ELF-1 (cell line): ENCODE data around the gene UMPS.
A peak's percentile ranks its signal among the peaks of the same experiment; 100 is the strongest.
"Not testable (repeated sequence)": the region's sequence is repeated elsewhere in the genome, so short reads cannot be mapped to it uniquely, and the experiment has no call there.

Experiments used
- DNase-seq: peaks from one replicate; pipeline ENCODE4 v3.0.0-alpha.2; 2016; ENCODE audit warnings: low read depth, low spot score

UMPS gene

GRCh38 chr3:124707223-124707622 is 23.0 kb upstream of the UMPS start:
- not testable (repeated sequence) for DNase-seq

GRCh38 chr3:124707656-124708062 is 22.6 kb upstream of the UMPS start:
- peak; percentile 85 for DNase-seq

GRCh38 chr3:124714223-124714853 is 15.9 kb upstream of the UMPS start:
- no peak for DNase-seq

- no peak for DNase-seq
Measured at GRCh38 chr3:124722589-124722988, 7.7 kb upstream of the UMPS start.

- DNase-seq, result peak; percentile 32
Measured at GRCh38 chr3:124730941-124731297, 667 bp downstream of the UMPS start.

GRCh38 chr3:124731760-124732159 is 1.5 kb downstream of the UMPS start:
- no peak for DNase-seq

- DNase-seq, result no peak
Measured at GRCh38 chr3:124741027-124741426, 10.8 kb downstream of the UMPS start.

- no peak for DNase-seq
Measured at GRCh38 chr3:124745756-124746155, 15.5 kb downstream of the UMPS start.

GRCh38 chr3:124747111-124747981 is 17.1 kb downstream of the UMPS start:
- no peak for DNase-seq

- peak; percentile 38 for DNase-seq
Measured at GRCh38 chr3:124748560-124749198, 18.4 kb downstream of the UMPS start.

- DNase-seq, result not testable (repeated sequence)
Measured at GRCh38 chr3:124749877-124750276, 19.6 kb downstream of the UMPS start.

GRCh38 chr3:124751501-124751900 is 21.2 kb downstream of the UMPS start:
- DNase-seq, result no peak

- DNase-seq, result no peak
Measured at GRCh38 chr3:124752051-124752450, 21.8 kb downstream of the UMPS start.

GRCh38 chr3:124757926-124758325 is 27.7 kb downstream of the UMPS start:
- DNase-seq, result peak; percentile 63

GRCh38 chr3:124758851-124759635 is 28.8 kb downstream of the UMPS start:
- no peak for DNase-seq

GRCh38 chr3:124759666-124760401 is 29.6 kb downstream of the UMPS start:
- DNase-seq, result no peak

- no peak for DNase-seq
Measured at GRCh38 chr3:124760601-124761000, 30.3 kb downstream of the UMPS start.

GRCh38 chr3:124761250-124761796 is 31.1 kb downstream of the UMPS start:
- DNase-seq, result peak; percentile 84

- DNase-seq, result no peak
Measured at GRCh38 chr3:124761935-124762660, 31.8 kb downstream of the UMPS start.

GRCh38 chr3:124762661-124763011 is 32.4 kb downstream of the UMPS start:
- no peak for DNase-seq
